ENCODE data around the gene LY86.

LY86 gene

GRCh38 chr6:6685249-6686040 is 96.9 kb downstream of the LY86 start:
- TF ChIP-seq, protein P1, sequence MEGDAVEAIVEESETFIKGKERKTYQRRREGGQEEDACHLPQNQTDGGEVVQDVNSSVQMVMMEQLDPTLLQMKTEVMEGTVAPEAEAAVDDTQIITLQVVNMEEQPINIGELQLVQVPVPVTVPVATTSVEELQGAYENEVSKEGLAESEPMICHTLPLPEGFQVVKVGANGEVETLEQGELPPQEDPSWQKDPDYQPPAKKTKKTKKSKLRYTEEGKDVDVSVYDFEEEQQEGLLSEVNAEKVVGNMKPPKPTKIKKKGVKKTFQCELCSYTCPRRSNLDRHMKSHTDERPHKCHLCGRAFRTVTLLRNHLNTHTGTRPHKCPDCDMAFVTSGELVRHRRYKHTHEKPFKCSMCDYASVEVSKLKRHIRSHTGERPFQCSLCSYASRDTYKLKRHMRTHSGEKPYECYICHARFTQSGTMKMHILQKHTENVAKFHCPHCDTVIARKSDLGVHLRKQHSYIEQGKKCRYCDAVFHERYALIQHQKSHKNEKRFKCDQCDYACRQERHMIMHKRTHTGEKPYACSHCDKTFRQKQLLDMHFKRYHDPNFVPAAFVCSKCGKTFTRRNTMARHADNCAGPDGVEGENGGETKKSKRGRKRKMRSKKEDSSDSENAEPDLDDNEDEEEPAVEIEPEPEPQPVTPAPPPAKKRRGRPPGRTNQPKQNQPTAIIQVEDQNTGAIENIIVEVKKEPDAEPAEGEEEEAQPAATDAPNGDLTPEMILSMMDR (IDR thresholded peaks at IDR 0.05; ENCODE audit: low read depth, low read length, missing control alignments) = no peak
- in situ Hi-C loops (cut with HindIII; ENCODE audit: low pct_ligation_motif_present, low sequenced_read_pairs) = no loop called here
- no peak for DNase-seq
- no peak overlapping the region for H3K4me3 ChIP-seq (ENCODE audit: low read depth, low read length)
- no peaks in the 10 kb centered on the region for H3K27me3 ChIP-seq (replicated peaks)
- H3K36me3 ChIP-seq (replicated peaks) = no peaks in the 10 kb centered on the region
- no peak overlapping the region for H3K27ac ChIP-seq

DNA sequence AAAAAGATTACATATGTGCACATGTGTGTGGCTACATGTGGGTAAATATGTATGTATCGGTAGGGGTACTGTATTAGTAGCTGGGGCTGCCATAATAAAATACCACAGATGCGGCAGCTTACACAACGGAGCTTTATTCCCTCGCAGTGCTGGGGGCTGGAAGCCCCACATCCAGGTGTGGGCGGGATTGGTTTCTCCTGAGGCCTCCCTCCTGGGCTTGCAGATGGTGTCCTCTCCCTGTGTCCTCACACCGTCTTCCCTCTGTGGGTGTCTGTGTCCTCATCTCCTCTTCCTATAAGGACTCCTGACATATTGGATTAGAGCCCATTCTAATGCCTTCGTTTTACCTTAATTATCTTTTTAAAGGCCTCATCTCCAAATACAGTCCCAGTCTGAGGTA is 97.7 kb downstream of the LY86 start:
- no peaks in the 10 kb centered on the region for H3K27me3 ChIP-seq (replicated peaks)
- TF ChIP-seq, protein P1 (IDR thresholded peaks at IDR 0.05; ENCODE audit: low read depth, low read length, missing control alignments) = no peak
- in situ Hi-C loops (cut with HindIII; ENCODE audit: low pct_ligation_motif_present, low sequenced_read_pairs) = no loop called here
- H3K36me3 ChIP-seq (replicated peaks) = no peaks in the 10 kb centered on the region
- no peak overlapping the region for H3K4me3 ChIP-seq (ENCODE audit: low read depth, low read length)
- no peak overlapping the region for H3K27ac ChIP-seq
- no peak for DNase-seq

- no peaks in the 10 kb centered on the region for H3K36me3 ChIP-seq (replicated peaks)
- H3K27me3 ChIP-seq (replicated peaks) = no peaks in the 10 kb centered on the region
- no peak overlapping the region for H3K27ac ChIP-seq
- TF ChIP-seq, protein P1 (IDR thresholded peaks at IDR 0.05; ENCODE audit: low read depth, low read length, missing control alignments) = no peak
- H3K4me3 ChIP-seq (ENCODE audit: low read depth, low read length) = peak overlapping the region; percentile 35
- in situ Hi-C loops (cut with HindIII; ENCODE audit: low pct_ligation_motif_present, low sequenced_read_pairs) = no loop called here
- peak; percentile 76 for DNase-seq
These were observed 98.5 kb downstream of the LY86 start for GRCh38 chr6:6686748-6687601.

DNA sequence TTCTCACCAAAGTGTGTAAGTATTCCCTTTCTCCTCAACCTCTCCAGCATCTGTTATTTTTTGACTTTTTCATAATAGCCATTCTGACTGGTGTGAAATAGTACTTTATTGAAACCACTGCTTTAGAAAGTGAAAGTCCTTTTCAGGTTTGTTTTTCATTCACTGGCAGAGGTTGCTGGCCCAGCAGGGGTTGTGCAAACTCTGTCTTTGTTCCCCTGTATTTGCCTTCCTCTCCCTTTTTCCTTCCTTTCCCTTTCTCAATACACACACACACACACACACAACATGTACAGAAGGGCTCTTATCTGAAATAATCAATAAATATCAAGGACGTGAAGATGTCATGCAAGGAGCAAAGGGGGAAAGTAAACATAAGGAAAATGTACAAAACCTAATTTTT is 99.8 kb downstream of the LY86 start:
- H3K27me3 ChIP-seq (replicated peaks) = no peaks in the 10 kb centered on the region
- H3K36me3 ChIP-seq (replicated peaks) = no peaks in the 10 kb centered on the region
- DNase-seq = no peak
- TF ChIP-seq, protein P1 (IDR thresholded peaks at IDR 0.05; ENCODE audit: low read depth, low read length, missing control alignments) = no peak
- H3K4me3 ChIP-seq (ENCODE audit: low read depth, low read length) = no peak overlapping the region
- in situ Hi-C loops (cut with HindIII; ENCODE audit: low pct_ligation_motif_present, low sequenced_read_pairs) = no loop called here
- H3K27ac ChIP-seq = no peak overlapping the region

- in situ Hi-C loops (cut with HindIII; ENCODE audit: low pct_ligation_motif_present, low sequenced_read_pairs) = no loop called here
- no peak for DNase-seq
- no peak overlapping the region for H3K27ac ChIP-seq
These were observed 100.4 kb downstream of the LY86 start for GRCh38 chr6:6688951-6689350.

More at GRCh38 chr6:6688951-6689350, 100.4 kb downstream of the LY86 start:
- H3K27me3 ChIP-seq (replicated peaks) = no peaks in the 10 kb centered on the region
- TF ChIP-seq, protein P1 (IDR thresholded peaks at IDR 0.05; ENCODE audit: low read depth, low read length, missing control alignments) = no peak
- no peak overlapping the region for H3K4me3 ChIP-seq (ENCODE audit: low read depth, low read length)
- H3K36me3 ChIP-seq (replicated peaks) = no peaks in the 10 kb centered on the region

Measured in brain microvascular endothelial cell (primary cell).